Activated T-helper 17 cell treated with anti-CD3 and anti-CD28 coated beads, Interleukin-2, amount 50 U/mL, for 72 hours (primary cell): Measurements from ENCODE around the gene DNAH8. TPM values are rescaled to one million over a fixed set of nuclear protein-coding genes. Genes with fewer than 3 reads are reported as not detected.
A peak's percentile ranks its signal among the peaks of the same experiment; 100 is the strongest.

Source experiments
- ATAC-seq: fragments of 150-1000 bp; cut with Tn5 transposase; replicated peaks from 2 replicates; pipeline ENCODE4 v1.10.0; 2021; ENCODE audit warnings: mild to moderate bottlenecking, moderate library complexity
- H3K27ac Mint-ChIP-seq: one replicate; pipeline ENCODE4 v1.8.0; 2022; ENCODE audit warnings: mixed read lengths
- H3K27me3 Mint-ChIP-seq: one replicate; pipeline ENCODE4 v1.8.0; 2022; ENCODE audit warnings: mixed read lengths
- H3K36me3 Mint-ChIP-seq: one replicate; pipeline ENCODE4 v1.8.0; 2022; ENCODE audit warnings: low read depth, mild to moderate bottlenecking, mixed read lengths
- H3K4me1 Mint-ChIP-seq: one replicate; pipeline ENCODE4 v1.8.0; 2022; ENCODE audit warnings: mixed read lengths
- H3K4me3 Mint-ChIP-seq: one replicate; pipeline ENCODE4 v1.8.0; 2022; ENCODE audit warnings: mild to moderate bottlenecking, mixed read lengths
- H3K9me3 Mint-ChIP-seq: one replicate; pipeline ENCODE4 v1.8.0; 2022; ENCODE audit warnings: mixed read lengths
- total RNA-seq, 2 donors: library from RNA; stranded (reverse); gene quantifications; one replicate each; pipeline ENCODE4 v1.2.3, GENCODE V29; 2022

Gene DNAH8
- total RNA-seq, 2 donors from 2014 or later: 0.03 to 0.09 TPM

GRCh38 chr6:38714239-38715015 lies 684 bp upstream of the DNAH8 start:
- Mint-ChIP-seq H3K4me1 (peaks cover 13% of the 10 kb centered on the region), H3K9me3 (no peaks in the 10 kb centered on the region), H3K27ac (peak overlapping the region; percentile 82), H3K27me3 (peaks cover 12% of the 10 kb centered on the region), H3K36me3 (no peaks in the 10 kb centered on the region), H3K4me3 (peak overlapping the region; percentile 71)
- ATAC-seq: peak; percentile 66

GRCh38 chr6:38716825-38717224 lies 1.7 kb downstream of the DNAH8 start:
- Mint-ChIP-seq H3K27ac (no peak overlapping the region), H3K27me3 (peaks cover 18% of the 10 kb centered on the region)
- no peak for ATAC-seq

GRCh38 chr6:38719358-38719757 lies 4.2 kb downstream of the DNAH8 start:
- H3K27me3 Mint-ChIP-seq: peaks cover 18% of the 10 kb centered on the region
- no peak overlapping the region for H3K4me3 Mint-ChIP-seq
- no peaks in the 10 kb centered on the region for H3K9me3 Mint-ChIP-seq
- no peak for ATAC-seq
- no peaks in the 10 kb centered on the region for H3K36me3 Mint-ChIP-seq
- H3K4me1 Mint-ChIP-seq: peaks cover 3% of the 10 kb centered on the region
- no peak overlapping the region for H3K27ac Mint-ChIP-seq

More at GRCh38 chr6:38716825-38717224, 1.7 kb downstream of the DNAH8 start:
- H3K4me1 Mint-ChIP-seq: peaks cover 13% of the 10 kb centered on the region
- no peaks in the 10 kb centered on the region for H3K36me3 Mint-ChIP-seq
- no peaks in the 10 kb centered on the region for H3K9me3 Mint-ChIP-seq
- H3K4me3 Mint-ChIP-seq: no peak overlapping the region

GRCh38 chr6:38720295-38720694 lies 5.2 kb downstream of the DNAH8 start:
- H3K4me3 Mint-ChIP-seq: no peak overlapping the region
- H3K27me3 Mint-ChIP-seq: peaks cover 18% of the 10 kb centered on the region
- ATAC-seq: no peak
- H3K36me3 Mint-ChIP-seq: no peaks in the 10 kb centered on the region
- H3K4me1 Mint-ChIP-seq: peaks cover 2% of the 10 kb centered on the region
- no peak overlapping the region for H3K27ac Mint-ChIP-seq
- H3K9me3 Mint-ChIP-seq: no peaks in the 10 kb centered on the region

- Mint-ChIP-seq H3K9me3 (no peaks in the 10 kb centered on the region), H3K27ac (no peak overlapping the region), H3K27me3 (peaks cover 12% of the 10 kb centered on the region), H3K36me3 (no peaks in the 10 kb centered on the region), H3K4me1 (peaks cover 8% of the 10 kb centered on the region), H3K4me3 (no peak overlapping the region)
- no peak for ATAC-seq
Observed at GRCh38 chr6:38722038-38722437, 6.9 kb downstream of the DNAH8 start.

GRCh38 chr6:38722727-38723334 lies 7.7 kb downstream of the DNAH8 start:
- H3K4me1 Mint-ChIP-seq: peaks cover 8% of the 10 kb centered on the region
- no peak overlapping the region for H3K4me3 Mint-ChIP-seq
- peaks cover 12% of the 10 kb centered on the region for H3K27me3 Mint-ChIP-seq
- no peak overlapping the region for H3K27ac Mint-ChIP-seq
- no peaks in the 10 kb centered on the region for H3K9me3 Mint-ChIP-seq
- no peak for ATAC-seq
- H3K36me3 Mint-ChIP-seq: no peaks in the 10 kb centered on the region

GRCh38 chr6:38723783-38724182 lies 8.7 kb downstream of the DNAH8 start:
- Mint-ChIP-seq H3K4me1 (peaks cover 8% of the 10 kb centered on the region), H3K36me3 (no peaks in the 10 kb centered on the region)

GRCh38 chr6:38724343-38724742 lies 9.2 kb downstream of the DNAH8 start:
- no peaks in the 10 kb centered on the region for H3K9me3 Mint-ChIP-seq
- ATAC-seq: peak; percentile 55
- peaks cover 8% of the 10 kb centered on the region for H3K4me1 Mint-ChIP-seq
- peaks cover 7% of the 10 kb centered on the region for H3K27me3 Mint-ChIP-seq
- H3K4me3 Mint-ChIP-seq: no peak overlapping the region
- H3K27ac Mint-ChIP-seq: no peak overlapping the region
- no peaks in the 10 kb centered on the region for H3K36me3 Mint-ChIP-seq

More at GRCh38 chr6:38723783-38724182, 8.7 kb downstream of the DNAH8 start:
- Mint-ChIP-seq H3K27ac (no peak overlapping the region), H3K4me3 (no peak overlapping the region), H3K9me3 (no peaks in the 10 kb centered on the region), H3K27me3 (peaks cover 11% of the 10 kb centered on the region)
- ATAC-seq: no peak

- Mint-ChIP-seq H3K4me1 (peaks cover 8% of the 10 kb centered on the region), H3K9me3 (no peaks in the 10 kb centered on the region), H3K4me3 (no peak overlapping the region), H3K27me3 (peaks cover 2% of the 10 kb centered on the region), H3K27ac (no peak overlapping the region), H3K36me3 (no peaks in the 10 kb centered on the region)
- peak; percentile 83 for ATAC-seq
Observed at GRCh38 chr6:38725414-38726183, 10.5 kb downstream of the DNAH8 start.

GRCh38 chr6:38728203-38728602 lies 13.1 kb downstream of the DNAH8 start:
- no peaks in the 10 kb centered on the region for H3K36me3 Mint-ChIP-seq
- H3K9me3 Mint-ChIP-seq: no peaks in the 10 kb centered on the region
- H3K4me3 Mint-ChIP-seq: no peak overlapping the region
- H3K27ac Mint-ChIP-seq: no peak overlapping the region
- H3K4me1 Mint-ChIP-seq: peaks cover 8% of the 10 kb centered on the region
- ATAC-seq: no peak
- H3K27me3 Mint-ChIP-seq: peaks cover 6% of the 10 kb centered on the region

- Mint-ChIP-seq H3K27me3 (peaks cover 9% of the 10 kb centered on the region), H3K27ac (no peak overlapping the region), H3K4me1 (peaks cover 6% of the 10 kb centered on the region), H3K4me3 (no peak overlapping the region), H3K9me3 (no peaks in the 10 kb centered on the region), H3K36me3 (no peaks in the 10 kb centered on the region)
- ATAC-seq: no peak
Observed at GRCh38 chr6:38730140-38730862, 15.2 kb downstream of the DNAH8 start.

- Mint-ChIP-seq H3K4me3 (no peak overlapping the region), H3K27me3 (peaks cover 28% of the 10 kb centered on the region), H3K36me3 (no peaks in the 10 kb centered on the region), H3K27ac (no peak overlapping the region), H3K4me1 (no peaks in the 10 kb centered on the region), H3K9me3 (no peaks in the 10 kb centered on the region)
- no peak for ATAC-seq
Observed at GRCh38 chr6:38736951-38737350, 21.8 kb downstream of the DNAH8 start.

- ATAC-seq: no peak
- Mint-ChIP-seq H3K4me1 (no peaks in the 10 kb centered on the region), H3K36me3 (no peaks in the 10 kb centered on the region), H3K27me3 (peaks cover 22% of the 10 kb centered on the region), H3K4me3 (no peak overlapping the region), H3K27ac (no peak overlapping the region), H3K9me3 (no peaks in the 10 kb centered on the region)
Observed at GRCh38 chr6:38738261-38738660, 23.1 kb downstream of the DNAH8 start.

- Mint-ChIP-seq H3K27ac (no peak overlapping the region), H3K4me1 (no peaks in the 10 kb centered on the region), H3K27me3 (peaks cover 24% of the 10 kb centered on the region), H3K9me3 (no peaks in the 10 kb centered on the region), H3K36me3 (no peaks in the 10 kb centered on the region), H3K4me3 (no peak overlapping the region)
- no peak for ATAC-seq
Observed at GRCh38 chr6:38739532-38739931, 24.4 kb downstream of the DNAH8 start.
